ENCODE results near the gene AGO3. TPM values are rescaled to one million over a fixed set of nuclear protein-coding genes. Genes with fewer than 3 reads are reported as not detected.

The AGO3 gene
- 11.4 and 14.3 TPM in 2 replicates for total RNA-seq

GRCh38 chr1:35930593-35931445 lies at the start of gene AGO3:
Gene AGO3 (plus strand): TSS chr1:35931105. CDS start chr1:35931427, 322 bp downstream.

GRCh38 chr1:35882945-35883634 lies 47.8 kb upstream of the AGO3 start, which contains the start of gene AGO1:
Gene AGO1 (plus strand): TSS chr1:35883209. CDS start chr1:35883422, 213 bp downstream.

GRCh38 chr1:36083635-36084496 lies 153.0 kb downstream of the AGO3 start, which contains the start of gene TEKT2:
Gene TEKT2 (plus strand): TSS chr1:36084094. CDS start chr1:36084922, 828 bp downstream.

GRCh38 chr1:36088577-36089392 lies 157.9 kb downstream of the AGO3 start, which contains the start of gene ADPRS:
Gene ADPRS (plus strand): TSS chr1:36088892. CDS start chr1:36088905, 13 bp downstream.

Other genes starting within 250 kb of the AGO3 start
- gene C1orf216, start 212.2 kb upstream of the AGO3 start, total RNA-seq = 11.8 and 13.3 TPM in 2 replicates
- 9.9 and 22.7 TPM in 2 replicates for gene CLSPN, start 161.1 kb upstream of the AGO3 start, total RNA-seq
- 12.5 and 14.3 TPM in 2 replicates for gene AGO4, start 123.1 kb upstream of the AGO3 start, total RNA-seq
- gene AGO1, start 47.9 kb upstream of the AGO3 start, total RNA-seq = 15.4 and 23.7 TPM in 2 replicates
- gene TEKT2, start 153.0 kb downstream of the AGO3 start, total RNA-seq = not detected in 2 replicates
- gene ADPRS, start 157.8 kb downstream of the AGO3 start, total RNA-seq = 15.1 and 20.3 TPM in 2 replicates
- 2.3 and 3.7 TPM in 2 replicates for gene COL8A2, start 194.1 kb downstream of the AGO3 start, total RNA-seq
- 58.1 and 62.6 TPM in 2 replicates for gene TRAPPC3, start 218.4 kb downstream of the AGO3 start, total RNA-seq
- 99.9 and 136 TPM in 2 replicates for gene MAP7D1, start 225.1 kb downstream of the AGO3 start, total RNA-seq

Measured in subcutaneous preadipocyte (primary cell).